Trophoblast cell (in vitro differentiated cells and primary cell): Measurements from ENCODE around the gene KRTAP4-5.
A peak's percentile ranks its signal among the peaks of the same experiment; 100 is the strongest.
"Not testable (repeated sequence)": the region's sequence is repeated elsewhere in the genome, so short reads cannot be mapped to it uniquely, and the experiment has no call there.

ENCODE experiments used
- DNase-seq, 2 donors: peaks; one replicate each; pipeline ENCODE4 v3.0.0-alpha.2; 2016
- H2AFZ ChIP-seq: 2 replicates; pipeline ENCODE4 v1.6.1; 2013; ENCODE audit warnings: low read length, moderate library complexity, mild to moderate bottlenecking; ENCODE audit not compliant: insufficient read depth, poor library complexity
- H2AK5ac ChIP-seq: 2 replicates; pipeline ENCODE4 v1.6.1; 2013; ENCODE audit warnings: mild to moderate bottlenecking, low read length
- H2BK120ac ChIP-seq: 2 replicates; pipeline ENCODE4 v1.6.1; 2013; ENCODE audit warnings: low read length, mild to moderate bottlenecking, moderate library complexity; ENCODE audit not compliant: insufficient read depth, poor library complexity
- H2BK12ac ChIP-seq: 2 replicates; pipeline ENCODE4 v1.6.1; 2013; ENCODE audit warnings: mild to moderate bottlenecking, low read length, moderate library complexity
- H2BK5ac ChIP-seq: 2 replicates; pipeline ENCODE4 v1.6.1; 2013; ENCODE audit warnings: low read length, low read depth, moderate library complexity, mild to moderate bottlenecking; ENCODE audit not compliant: poor library complexity
- H3K14ac ChIP-seq: 2 replicates; pipeline ENCODE4 v1.6.1; 2013; ENCODE audit warnings: mild to moderate bottlenecking, low read length
- H3K18ac ChIP-seq: 2 replicates; pipeline ENCODE4 v1.6.1; 2013; ENCODE audit warnings: mild to moderate bottlenecking, low read length
- H3K23ac ChIP-seq: 2 replicates; pipeline ENCODE4 v1.6.1; 2013; ENCODE audit warnings: low read length
- H3K27ac ChIP-seq: 2 replicates; pipeline ENCODE4 v1.5.1; 2013; ENCODE audit warnings: low read depth, mild to moderate bottlenecking, inconsistent platforms, low read length, moderate library complexity
- H3K27me3 ChIP-seq: 2 replicates; pipeline ENCODE4 v1.6.1; 2013; ENCODE audit warnings: inconsistent platforms, mild to moderate bottlenecking, low read length, moderate library complexity; ENCODE audit not compliant: insufficient read depth
- H3K36me3 ChIP-seq, 2 experiments: 1 replicate in 1 of 2; 2 replicates in 1 of 2; pipeline ENCODE4 v1.6.1; 2013; ENCODE audit warnings: low read length in 2 of 2, mild to moderate bottlenecking in 2 of 2, moderate library complexity in 1 of 2; ENCODE audit not compliant: insufficient read depth in 2 of 2, control insufficient read depth in 1 of 2
- H3K4ac ChIP-seq: 2 replicates; pipeline ENCODE4 v1.6.1; 2013; ENCODE audit warnings: low read depth, mild to moderate bottlenecking, low read length, moderate library complexity
- H3K4me1 ChIP-seq, 2 experiments: 1 replicate in 1 of 2; 2 replicates in 1 of 2; pipeline ENCODE4 v1.6.1; 2013; ENCODE audit warnings: low read length in 2 of 2, mild to moderate bottlenecking in 2 of 2, moderate library complexity in 1 of 2; ENCODE audit not compliant: insufficient read depth in 2 of 2, control insufficient read depth in 1 of 2
- H3K4me2 ChIP-seq: 2 replicates; pipeline ENCODE4 v1.6.1; 2013; ENCODE audit warnings: inconsistent platforms, mild to moderate bottlenecking, low read length, moderate library complexity
- H3K4me3 ChIP-seq: 2 replicates; pipeline ENCODE4 v1.5.1; 2013; ENCODE audit warnings: mild to moderate bottlenecking, low read depth, low read length, inconsistent platforms
- H3K79me1 ChIP-seq: one replicate; pipeline ENCODE4 v1.6.1; 2013; ENCODE audit warnings: low read length
- H3K79me2 ChIP-seq: 2 replicates; pipeline ENCODE4 v1.6.1; 2013; ENCODE audit warnings: low read length, mild to moderate bottlenecking; ENCODE audit not compliant: control insufficient read depth, insufficient read depth, poor library complexity
- H3K9ac ChIP-seq: 2 replicates; pipeline ENCODE4 v1.6.1; 2013; ENCODE audit warnings: mild to moderate bottlenecking, low read length
- H3K9me3 ChIP-seq: 2 replicates; pipeline ENCODE4 v1.6.1; 2013; ENCODE audit warnings: low read depth, mild to moderate bottlenecking, control low read depth, inconsistent platforms, low read length; ENCODE audit not compliant: insufficient read depth
- H4K12ac ChIP-seq: 2 replicates; pipeline ENCODE4 v1.6.1; 2013; ENCODE audit warnings: low read depth, mild to moderate bottlenecking, low read length, moderate library complexity
- H4K8ac ChIP-seq: 2 replicates; pipeline ENCODE4 v1.6.1; 2013; ENCODE audit warnings: low read depth, mild to moderate bottlenecking, low read length, moderate library complexity
- H4K91ac ChIP-seq: one replicate; pipeline ENCODE4 v1.6.1; 2013; ENCODE audit warnings: low read depth, mild to moderate bottlenecking, low read length, moderate library complexity
- WGBS: extraction: QIAGEN DNeasy Blood & Tissue Kit; methylation state at CpG from one replicate; pipeline ENCODE4 v1.1.7; 2013; ENCODE audit warnings: missing lambda C conversion rate; ENCODE audit not compliant: insufficient read length, insufficient coverage; ENCODE audit errors: extremely low coverage; 5-methylcytosine and 5-hydroxymethylcytosine counted together

Gene KRTAP4-5

GRCh38 chr17:41123991-41124371 lies 25.6 kb downstream of the KRTAP4-5 start, which contains the start of gene KRTAP4-12:
Gene KRTAP4-12, minus strand, starts transcription at chr17:41124182. Its CDS starts 60 bp downstream, at chr17:41124122.
- not testable (repeated sequence) for H3K18ac ChIP-seq, H4K12ac ChIP-seq, H3K9me3 ChIP-seq, H2BK5ac ChIP-seq, H3K23ac ChIP-seq, H3K27ac ChIP-seq, H3K79me1 ChIP-seq, H3K36me3 ChIP-seq, H2AK5ac ChIP-seq, H3K79me2 ChIP-seq, H4K91ac ChIP-seq, H3K14ac ChIP-seq, H2BK12ac ChIP-seq, H3K4me1 ChIP-seq, H2AFZ ChIP-seq, H3K4me2 ChIP-seq, H4K8ac ChIP-seq, H3K4me3 ChIP-seq, H3K4ac ChIP-seq, H2BK120ac ChIP-seq, DNase-seq, H3K27me3 ChIP-seq, H3K9ac ChIP-seq
- WGBS = no CpG with 5 or more reads among the region's 3 CpGs

- H4K91ac ChIP-seq, H3K36me3 ChIP-seq, H2BK12ac ChIP-seq, H3K4me3 ChIP-seq, H3K4ac ChIP-seq, H3K27ac ChIP-seq, H3K9me3 ChIP-seq, H3K79me1 ChIP-seq, H2BK5ac ChIP-seq, H3K4me1 ChIP-seq, H3K27me3 ChIP-seq, H3K79me2 ChIP-seq, H3K9ac ChIP-seq, H3K23ac ChIP-seq, DNase-seq, H4K12ac ChIP-seq, H2AK5ac ChIP-seq, H3K4me2 ChIP-seq, H4K8ac ChIP-seq, H2AFZ ChIP-seq, H3K18ac ChIP-seq, H2BK120ac ChIP-seq, H3K14ac ChIP-seq: not testable (repeated sequence)
- WGBS = no CpG with 5 or more reads among the region's 12 CpGs
Observed at GRCh38 chr17:41123292-41123990, 26.2 kb downstream of the KRTAP4-5 start.

- Histone ChIP-seq H3K36me3 (no peaks in the 10 kb centered on the region), H3K18ac (no peak overlapping the region), H3K4me3 (no peak overlapping the region), H3K4me2 (no peak overlapping the region), H2BK5ac (no peak overlapping the region), H2BK12ac (no peak overlapping the region), H3K9ac (no peak overlapping the region), H3K14ac (no peak overlapping the region), H4K12ac (no peak overlapping the region), H4K91ac (no peak overlapping the region), H2BK120ac (no peak overlapping the region), H3K27me3 (no peaks in the 10 kb centered on the region), H2AK5ac (no peak overlapping the region), H3K79me2 (no peaks in the 10 kb centered on the region), H3K9me3 (no peaks in the 10 kb centered on the region), H2AFZ (no peak overlapping the region), H4K8ac (no peak overlapping the region), H3K4ac (no peak overlapping the region), H3K4me1 (no peaks in the 10 kb centered on the region), H3K79me1 (no peaks in the 10 kb centered on the region), H3K23ac (no peak overlapping the region), H3K27ac (no peak overlapping the region)
- WGBS = no CpG with 5 or more reads among the region's 2 CpGs
- DNase-seq = no peak
Observed at GRCh38 chr17:41121742-41122141, 27.9 kb downstream of the KRTAP4-5 start.

- not testable (repeated sequence) for H4K12ac ChIP-seq, H3K27ac ChIP-seq, H3K36me3 ChIP-seq, H3K4me1 ChIP-seq, H3K9ac ChIP-seq, H3K14ac ChIP-seq, H2AFZ ChIP-seq, H3K79me1 ChIP-seq, H3K23ac ChIP-seq, H3K18ac ChIP-seq, H3K4me3 ChIP-seq, H4K91ac ChIP-seq, H3K4ac ChIP-seq, H3K79me2 ChIP-seq, H2BK5ac ChIP-seq, H3K9me3 ChIP-seq, H2BK120ac ChIP-seq, H2AK5ac ChIP-seq, H2BK12ac ChIP-seq, H3K27me3 ChIP-seq, H4K8ac ChIP-seq, H3K4me2 ChIP-seq
- WGBS = no CpG with 5 or more reads among the region's 11 CpGs
- peak; percentile 18 to 47 for DNase-seq
Observed at GRCh38 chr17:41119696-41120690, 29.6 kb downstream of the KRTAP4-5 start.
